Brain microvascular endothelial cell (primary cell): Measurements from ENCODE around the gene MYL10.

Experiments used
- DNase-seq: peaks from one replicate; pipeline ENCODE4 v3.0.0-alpha.2; 2020
- H3K27ac ChIP-seq: fragments of 250-450 bp; sonication (Bioruptor Pico); 2 replicates; pipeline ENCODE4 v1.5.1; 2020; ENCODE audit warnings: mild to moderate bottlenecking, moderate library complexity
- H3K27me3 ChIP-seq: fragments of 250-450 bp; sonication (Bioruptor Pico); replicated peaks from 2 replicates; pipeline ENCODE4 v1.5.1; 2020; ENCODE audit warnings: mild to moderate bottlenecking
- H3K36me3 ChIP-seq: fragments of 250-450 bp; sonication (Bioruptor Pico); replicated peaks from 2 replicates; pipeline ENCODE4 v1.5.1; 2020; ENCODE audit warnings: mild to moderate bottlenecking
- H3K4me3 ChIP-seq: 2 replicates; pipeline ENCODE4 v1.5.1; 2011; ENCODE audit warnings: low read depth, mild to moderate bottlenecking, control low read depth, low read length, moderate library complexity
- in situ Hi-C: cut with HindIII; loops from 2 replicates; pipeline ENCODE4 v1.10.0; 2017; ENCODE audit warnings: low sequenced_read_pairs, low pct_ligation_motif_present
- TF ChIP-seq, protein P1 (sequence below): IDR thresholded peaks from 2 replicates; pipeline ENCODE4 v1.5.1; 2011; ENCODE audit warnings: low read depth, mild to moderate bottlenecking, moderate library complexity, low read length, control low read depth, inconsistent platforms; ENCODE audit errors: missing control alignments

The MYL10 gene

GRCh38 chr7:101634196-101634717 is 5.2 kb upstream of the MYL10 start:
- Histone ChIP-seq H3K27me3 (no peaks in the 10 kb centered on the region), H3K4me3 (no peak overlapping the region), H3K27ac (no peak overlapping the region), H3K36me3 (no peaks in the 10 kb centered on the region)
- in situ Hi-C loops, result no loop called here
- DNase-seq, result no peak
- TF ChIP-seq, protein P1, sequence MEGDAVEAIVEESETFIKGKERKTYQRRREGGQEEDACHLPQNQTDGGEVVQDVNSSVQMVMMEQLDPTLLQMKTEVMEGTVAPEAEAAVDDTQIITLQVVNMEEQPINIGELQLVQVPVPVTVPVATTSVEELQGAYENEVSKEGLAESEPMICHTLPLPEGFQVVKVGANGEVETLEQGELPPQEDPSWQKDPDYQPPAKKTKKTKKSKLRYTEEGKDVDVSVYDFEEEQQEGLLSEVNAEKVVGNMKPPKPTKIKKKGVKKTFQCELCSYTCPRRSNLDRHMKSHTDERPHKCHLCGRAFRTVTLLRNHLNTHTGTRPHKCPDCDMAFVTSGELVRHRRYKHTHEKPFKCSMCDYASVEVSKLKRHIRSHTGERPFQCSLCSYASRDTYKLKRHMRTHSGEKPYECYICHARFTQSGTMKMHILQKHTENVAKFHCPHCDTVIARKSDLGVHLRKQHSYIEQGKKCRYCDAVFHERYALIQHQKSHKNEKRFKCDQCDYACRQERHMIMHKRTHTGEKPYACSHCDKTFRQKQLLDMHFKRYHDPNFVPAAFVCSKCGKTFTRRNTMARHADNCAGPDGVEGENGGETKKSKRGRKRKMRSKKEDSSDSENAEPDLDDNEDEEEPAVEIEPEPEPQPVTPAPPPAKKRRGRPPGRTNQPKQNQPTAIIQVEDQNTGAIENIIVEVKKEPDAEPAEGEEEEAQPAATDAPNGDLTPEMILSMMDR, result no peak

GRCh38 chr7:101633511-101633910 is 4.4 kb upstream of the MYL10 start:
- TF ChIP-seq, protein P1, result no peak
- H3K27me3 ChIP-seq, result no peaks in the 10 kb centered on the region
- H3K27ac ChIP-seq, result no peak overlapping the region
- H3K36me3 ChIP-seq, result no peaks in the 10 kb centered on the region
- DNase-seq, result no peak
- in situ Hi-C loops, result no loop called here
- H3K4me3 ChIP-seq, result no peak overlapping the region

DNA sequence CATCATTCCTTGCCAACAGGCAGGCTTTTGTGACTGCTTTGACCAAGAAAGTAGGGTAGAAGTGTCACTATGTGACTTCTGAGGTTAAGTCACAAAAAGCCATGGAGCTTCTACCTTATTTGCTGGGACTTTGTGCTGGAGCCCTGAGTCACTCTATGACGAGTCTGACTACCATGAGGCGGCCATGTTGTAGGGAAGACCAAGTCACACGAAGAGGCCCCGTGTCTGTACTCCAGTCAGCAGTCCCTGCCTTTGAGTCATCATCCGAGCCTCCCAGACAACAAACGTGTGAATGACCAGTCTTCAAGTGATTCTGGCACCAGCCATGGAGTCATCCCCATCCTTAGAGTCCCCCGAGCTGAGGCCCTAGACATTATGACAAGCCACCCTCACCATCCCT is 3.5 kb upstream of the MYL10 start:
- Histone ChIP-seq H3K27me3 (no peaks in the 10 kb centered on the region), H3K27ac (no peak overlapping the region), H3K4me3 (no peak overlapping the region), H3K36me3 (no peaks in the 10 kb centered on the region)
- in situ Hi-C loops, result no loop called here
- TF ChIP-seq, protein P1, result no peak
- DNase-seq, result peak; percentile 8

DNA sequence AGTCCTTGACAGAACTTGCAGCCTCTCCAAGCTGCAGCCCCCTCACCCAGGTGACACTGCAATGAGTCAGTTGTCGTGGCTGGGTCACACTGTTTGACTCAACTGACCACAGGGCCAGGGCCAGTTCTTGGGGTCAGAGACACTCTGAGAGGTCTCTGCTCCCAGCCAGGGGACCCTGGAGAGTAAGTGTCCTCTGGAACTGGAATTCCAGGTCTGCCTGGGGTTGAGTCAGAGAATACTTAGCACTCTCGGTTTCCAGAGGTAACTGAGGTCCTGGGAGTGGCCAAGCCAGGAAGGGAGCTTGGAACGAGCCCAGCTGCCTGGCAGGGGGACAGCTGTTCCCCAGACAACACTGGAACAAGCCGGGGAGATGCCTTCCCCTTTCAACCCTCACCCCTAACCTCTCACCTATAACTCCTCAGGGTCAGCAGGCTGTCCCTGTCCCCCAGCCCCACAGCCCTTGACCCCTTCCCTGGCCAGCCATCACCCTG is 2.2 kb upstream of the MYL10 start:
- no peak overlapping the region for H3K27ac ChIP-seq
- TF ChIP-seq, protein P1, result no peak
- in situ Hi-C loops, result no loop called here

DNA sequence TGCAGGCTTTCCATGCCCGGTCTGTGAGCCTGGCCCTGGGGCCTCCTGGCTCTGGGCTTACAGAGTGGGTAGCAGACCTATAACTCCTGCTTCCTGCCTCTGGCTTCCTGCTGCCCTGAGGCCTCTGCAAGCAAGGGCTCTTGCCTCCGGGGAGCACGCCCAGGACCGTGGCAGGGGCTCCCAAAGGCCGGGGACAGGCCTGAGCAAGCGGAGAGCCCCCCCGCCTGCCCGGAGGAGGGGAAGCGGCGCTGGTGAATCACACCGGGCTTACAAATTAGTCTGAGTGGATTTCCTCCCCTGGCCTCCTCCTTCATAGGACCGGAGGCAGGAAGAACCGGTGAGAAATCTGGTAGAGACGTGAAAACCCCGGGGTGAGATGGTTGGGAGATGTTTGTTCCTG is 1.5 kb upstream of the MYL10 start:
- Histone ChIP-seq H3K27ac (no peak overlapping the region), H3K27me3 (no peaks in the 10 kb centered on the region), H3K4me3 (no peak overlapping the region), H3K36me3 (no peaks in the 10 kb centered on the region)
- in situ Hi-C loops, result no loop called here
- TF ChIP-seq, protein P1, result no peak
- DNase-seq, result no peak

More for the DNA sequence above, 2.2 kb upstream of the MYL10 start:
- Histone ChIP-seq H3K36me3 (no peaks in the 10 kb centered on the region), H3K4me3 (no peak overlapping the region), H3K27me3 (no peaks in the 10 kb centered on the region)
- DNase-seq, result no peak

DNA sequence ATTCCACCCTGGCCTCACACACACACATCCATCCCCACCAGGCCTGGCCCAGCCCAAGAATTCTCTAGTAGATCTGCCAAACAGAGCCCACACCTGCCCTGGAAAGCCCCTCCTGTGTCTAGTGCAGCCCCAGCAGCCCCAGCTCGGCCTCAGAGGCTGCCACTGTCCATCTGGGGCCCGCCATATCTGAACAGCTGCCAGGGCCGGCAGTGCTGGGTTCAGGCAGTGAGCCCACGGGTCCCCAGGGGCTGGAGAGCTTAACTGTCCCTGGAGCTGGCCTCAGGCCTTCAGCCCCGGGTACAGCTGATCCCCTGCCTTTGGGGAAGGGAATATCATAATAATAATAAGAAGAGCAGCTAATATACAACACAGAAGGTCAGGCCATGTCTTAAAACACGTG is 574 bp downstream of the MYL10 start:
- TF ChIP-seq, protein P1, result no peak
- Histone ChIP-seq H3K27me3 (peaks cover 5% of the 10 kb centered on the region), H3K36me3 (no peaks in the 10 kb centered on the region), H3K27ac (no peak overlapping the region), H3K4me3 (no peak overlapping the region)
- DNase-seq, result no peak
- in situ Hi-C loops, result no loop called here
